ENCODE results near the gene CLIP2.
A peak's percentile ranks its signal among the peaks of the same experiment; 100 is the strongest.

- TF ChIP-seq POLR2A (IDR thresholded peaks at IDR 0.05) (no peak), CTCF (IDR thresholded peaks at IDR 0.05) (peak; percentile 88 to 98 (median 93))
Observed at GRCh38 chr7:74417419-74417971, 128.3 kb downstream of the CLIP2 start.

Measured in prostate gland (tissue), 2 donors.